HepG2 (cell line): ENCODE measurements around the gene TRMU. TPM values are rescaled to one million over a fixed set of nuclear protein-coding genes. Genes with fewer than 3 reads are reported as not detected.

Experiments used
- ADNP ChIP-seq: sonication (generic); formaldehyde crosslinking; IDR thresholded peaks from 2 replicates; pipeline ENCODE4 v1.4.0; 2020; ENCODE audit warnings: missing genetic modification reagents
- EED ChIP-seq: sonication (generic); formaldehyde crosslinking; IDR thresholded peaks from 2 replicates; pipeline ENCODE4 v1.5.0; 2020; ENCODE audit warnings: mild to moderate bottlenecking, missing genetic modification reagents
- FOXA1 ChIP-seq, 2 experiments: fragments of 450-650 bp in 1 of 2; sonication (generic) in 1 of 2; formaldehyde crosslinking in 1 of 2; IDR thresholded peaks; 2 replicates each; pipeline versions ENCODE4 v1.4.0 to v1.6.1; 2016 to 2020; ENCODE audit warnings: missing genetic modification reagents in 1 of 2
- GABPB1 ChIP-seq: IDR thresholded peaks from 2 replicates; pipeline ENCODE4 v1.6.1; 2016; ENCODE audit warnings: mild to moderate bottlenecking, missing genetic modification reagents, moderate library complexity, missing compliant biosample characterization
- GATAD2A ChIP-seq: IDR thresholded peaks from 2 replicates; pipeline ENCODE4 v1.6.1; 2016
- HNRNPL ChIP-seq: fragments of 200-400 bp; formaldehyde crosslinking; IDR thresholded peaks from 2 replicates; pipeline ENCODE4 v1.6.1; 2017; ENCODE audit warnings: mild to moderate bottlenecking, low read depth, low read length
- HNRNPLL ChIP-seq: fragments of 200-400 bp; formaldehyde crosslinking; IDR thresholded peaks from 2 replicates; pipeline ENCODE4 v1.6.1; 2017; ENCODE audit warnings: mild to moderate bottlenecking, low read depth, low read length; ENCODE audit not compliant: poor library complexity, severe bottlenecking
- KDM6A ChIP-seq: IDR thresholded peaks from 2 replicates; pipeline ENCODE4 v1.6.1; 2016; ENCODE audit warnings: low read depth
- NCOA5 ChIP-seq: sonication (generic); formaldehyde crosslinking; IDR thresholded peaks from 2 replicates; pipeline ENCODE4 v1.4.0; 2020; ENCODE audit warnings: missing genetic modification reagents
- PHF21A ChIP-seq: sonication (generic); formaldehyde crosslinking; IDR thresholded peaks from 2 replicates; pipeline ENCODE4 v1.5.0; 2020; ENCODE audit warnings: mild to moderate bottlenecking, missing genetic modification reagents
- REXO4 ChIP-seq: sonication (generic); formaldehyde crosslinking; IDR thresholded peaks from 2 replicates; pipeline ENCODE4 v1.8.0; 2022; ENCODE audit warnings: missing genetic modification reagents, mild to moderate bottlenecking, borderline replicate concordance
- SMYD3 ChIP-seq: sonication (generic); formaldehyde crosslinking; IDR thresholded peaks from 2 replicates; pipeline ENCODE4 v1.8.1; 2023; ENCODE audit warnings: mild to moderate bottlenecking, missing genetic modification reagents
- ZFP36 ChIP-seq: fragments of 150-350 bp; IDR thresholded peaks from 2 replicates; pipeline ENCODE4 v1.6.1; 2018; ENCODE audit warnings: borderline replicate concordance, low read length, low read depth; ENCODE audit not compliant: partially characterized antibody
- ZNF343 ChIP-seq: sonication (generic); formaldehyde crosslinking; IDR thresholded peaks from 2 replicates; pipeline ENCODE4 v1.4.0; 2020; ENCODE audit warnings: mild to moderate bottlenecking, missing genetic modification reagents
- ZNF652 ChIP-seq: IDR thresholded peaks from 2 replicates; pipeline ENCODE4 v1.6.1; 2016; ENCODE audit warnings: low read depth, borderline replicate concordance
- ZNF660 ChIP-seq: sonication (generic); formaldehyde crosslinking; IDR thresholded peaks from 2 replicates; pipeline ENCODE4 v1.5.1; 2020; ENCODE audit warnings: mild to moderate bottlenecking, low read depth, missing genetic modification reagents, borderline replicate concordance
- ZNF75D ChIP-seq: sonication (generic); formaldehyde crosslinking; IDR thresholded peaks from 2 replicates; pipeline ENCODE4 v1.8.1; 2023; ENCODE audit warnings: missing genetic modification reagents, mild to moderate bottlenecking, borderline replicate concordance
- ZNF878 ChIP-seq: sonication (generic); formaldehyde crosslinking; IDR thresholded peaks from 2 replicates; pipeline ENCODE4 v1.8.1; 2023; ENCODE audit warnings: mild to moderate bottlenecking, missing genetic modification reagents, moderate library complexity
- polyA plus RNA-seq, 8 experiments: library from polyadenylated mRNA; depleted of rRNA in 3 of 8; stranded (reverse) in 7 of 8; unstranded in 1 of 8; fragments of >200 nt; fragmentation: Illumina TruSeq in 4 of 8; extraction: Trizol in 4 of 8; gene quantifications; 2 replicates each; pipeline versions ENCODE4 v1.2.1 to v1.2.3, GENCODE V29; 2011 to 2016; ENCODE audit warnings: low read depth in 4 of 8, missing spikeins in 1 of 8, mixed read lengths in 1 of 8; ENCODE audit not compliant: insufficient read depth in 1 of 8
- total RNA-seq, 5 experiments: library from RNA; depleted of rRNA; stranded (reverse); fragments of >200 nt; fragmentation: Illumina TruSeq; extraction: Trizol; gene quantifications; 2 replicates each; pipeline ENCODE4 v1.2.3, GENCODE V29; 2016; ENCODE audit warnings: low read depth in 1 of 5
- TF ChIP-seq, protein P1 (sequence below): sonication (generic); formaldehyde crosslinking; IDR thresholded peaks from 2 replicates; pipeline ENCODE4 v1.9.0; 2022; ENCODE audit warnings: low read depth, missing genetic modification reagents
- TF ChIP-seq, protein P2 (sequence below): sonication (generic); formaldehyde crosslinking; IDR thresholded peaks from 2 replicates; pipeline ENCODE4 v1.8.1; 2023; ENCODE audit warnings: mild to moderate bottlenecking, missing genetic modification reagents, borderline replicate concordance
- TF ChIP-seq, protein P3 (sequence below): sonication (generic); formaldehyde crosslinking; IDR thresholded peaks from 2 replicates; pipeline ENCODE4 v1.8.1; 2022; ENCODE audit warnings: mild to moderate bottlenecking, missing genetic modification reagents
- TF ChIP-seq, protein P4 (sequence below): sonication (generic); formaldehyde crosslinking; conservative IDR thresholded peaks from 2 replicates; pipeline ENCODE4 v1.8.0; 2022; ENCODE audit warnings: low read depth, missing genetic modification reagents
- TF ChIP-seq, protein P5 (sequence below): sonication (generic); formaldehyde crosslinking; IDR thresholded peaks from 2 replicates; pipeline ENCODE4 v1.9.0; 2021; ENCODE audit warnings: missing genetic modification reagents, borderline replicate concordance

TRMU gene
- total and polyA plus RNA-seq, 2 of the 13 experiments (the other 11 are each of a cell fraction or from before 2014, with no cell fraction given): 31.0 to 50.2 TPM

DNA sequence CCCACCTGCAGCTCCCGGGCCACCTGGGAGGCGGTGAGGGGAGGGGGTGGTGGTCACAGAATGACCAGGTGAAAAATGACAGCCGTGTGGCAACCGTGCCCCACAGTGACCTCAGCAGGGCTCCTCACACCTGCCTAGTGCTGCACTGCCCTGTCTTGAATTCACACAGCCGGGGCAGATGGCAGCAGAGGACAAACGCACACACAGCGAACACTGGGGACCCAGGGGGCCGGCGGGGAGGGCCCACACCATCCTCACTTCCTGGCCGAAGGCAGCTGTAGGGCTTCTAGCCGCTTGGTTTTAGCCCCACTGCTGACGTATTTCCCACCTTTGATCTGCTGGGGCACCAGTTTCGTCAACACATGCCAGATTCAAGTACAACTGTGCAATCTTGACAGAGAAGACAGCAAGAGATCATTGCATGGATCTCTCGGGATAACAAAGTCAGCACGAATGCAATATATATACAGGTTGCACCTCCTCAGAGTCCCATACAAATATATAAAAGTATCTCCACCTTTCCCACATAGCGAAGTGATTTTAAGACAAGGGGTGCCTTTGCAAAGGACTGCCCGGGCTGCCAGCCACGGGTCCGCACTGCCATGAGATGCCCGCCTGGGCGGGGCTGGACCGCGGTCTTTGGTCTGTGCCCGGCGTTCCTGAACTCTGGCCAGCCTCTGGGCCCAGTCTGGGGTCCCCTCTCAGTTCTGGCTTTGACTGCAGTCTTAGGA, 26.9 kb downstream of the TRMU start (continued):
- TF ChIP-seq SMYD3 (0 out of 2 replicates have a peak, but pooled peaks have one; percentile 50), ADNP (CRISPR knock-in tag) (no peak), ZNF660 (CRISPR knock-in tag) (no peak), EED (CRISPR knock-in tag) (no peak), ZFP36 (no peak), ZNF878 (CRISPR knock-in tag) (no peak), GATAD2A (peak; percentile 64; the same call in 1 of the 2 replicates), NCOA5 (CRISPR knock-in tag) (no peak), REXO4 (CRISPR knock-in tag) (no peak), ZNF652 (CRISPR knock-in tag) (no peak), FOXA1 (IDR thresholded peaks at IDR 0.05) (no peak), FOXA1 (CRISPR knock-in tag; IDR thresholded peaks at IDR 0.05) (0 out of 2 replicates have a peak, but pooled peaks have one; percentile 22), HNRNPL (peak; percentile 95), KDM6A (peak; percentile 37; the same call in 1 of the 2 replicates), GABPB1 (CRISPR knock-in tag) (peak; percentile 67), PHF21A (peak; percentile 80), ZNF75D (CRISPR knock-in tag) (no peak), HNRNPLL (peak; percentile 12), ZNF343 (no peak)
- TF ChIP-seq, protein P1, sequence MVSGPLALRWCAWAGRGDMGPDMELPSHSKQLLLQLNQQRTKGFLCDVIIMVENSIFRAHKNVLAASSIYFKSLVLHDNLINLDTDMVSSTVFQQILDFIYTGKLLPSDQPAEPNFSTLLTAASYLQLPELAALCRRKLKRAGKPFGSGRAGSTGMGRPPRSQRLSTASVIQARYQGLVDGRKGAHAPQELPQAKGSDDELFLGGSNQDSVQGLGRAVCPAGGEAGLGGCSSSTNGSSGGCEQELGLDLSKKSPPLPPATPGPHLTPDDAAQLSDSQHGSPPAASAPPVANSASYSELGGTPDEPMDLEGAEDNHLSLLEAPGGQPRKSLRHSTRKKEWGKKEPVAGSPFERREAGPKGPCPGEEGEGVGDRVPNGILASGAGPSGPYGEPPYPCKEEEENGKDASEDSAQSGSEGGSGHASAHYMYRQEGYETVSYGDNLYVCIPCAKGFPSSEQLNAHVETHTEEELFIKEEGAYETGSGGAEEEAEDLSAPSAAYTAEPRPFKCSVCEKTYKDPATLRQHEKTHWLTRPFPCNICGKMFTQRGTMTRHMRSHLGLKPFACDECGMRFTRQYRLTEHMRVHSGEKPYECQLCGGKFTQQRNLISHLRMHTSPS (CRISPR knock-in tag): peak; percentile 74
- TF ChIP-seq, protein P2, sequence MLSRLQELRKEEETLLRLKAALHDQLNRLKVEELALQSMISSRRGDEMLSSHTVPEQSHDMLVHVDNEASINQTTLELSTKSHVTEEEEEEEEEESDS: no peak
- TF ChIP-seq, protein P3, sequence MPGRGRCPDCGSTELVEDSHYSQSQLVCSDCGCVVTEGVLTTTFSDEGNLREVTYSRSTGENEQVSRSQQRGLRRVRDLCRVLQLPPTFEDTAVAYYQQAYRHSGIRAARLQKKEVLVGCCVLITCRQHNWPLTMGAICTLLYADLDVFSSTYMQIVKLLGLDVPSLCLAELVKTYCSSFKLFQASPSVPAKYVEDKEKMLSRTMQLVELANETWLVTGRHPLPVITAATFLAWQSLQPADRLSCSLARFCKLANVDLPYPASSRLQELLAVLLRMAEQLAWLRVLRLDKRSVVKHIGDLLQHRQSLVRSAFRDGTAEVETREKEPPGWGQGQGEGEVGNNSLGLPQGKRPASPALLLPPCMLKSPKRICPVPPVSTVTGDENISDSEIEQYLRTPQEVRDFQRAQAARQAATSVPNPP (CRISPR knock-in tag): no peak
- TF ChIP-seq, protein P4, sequence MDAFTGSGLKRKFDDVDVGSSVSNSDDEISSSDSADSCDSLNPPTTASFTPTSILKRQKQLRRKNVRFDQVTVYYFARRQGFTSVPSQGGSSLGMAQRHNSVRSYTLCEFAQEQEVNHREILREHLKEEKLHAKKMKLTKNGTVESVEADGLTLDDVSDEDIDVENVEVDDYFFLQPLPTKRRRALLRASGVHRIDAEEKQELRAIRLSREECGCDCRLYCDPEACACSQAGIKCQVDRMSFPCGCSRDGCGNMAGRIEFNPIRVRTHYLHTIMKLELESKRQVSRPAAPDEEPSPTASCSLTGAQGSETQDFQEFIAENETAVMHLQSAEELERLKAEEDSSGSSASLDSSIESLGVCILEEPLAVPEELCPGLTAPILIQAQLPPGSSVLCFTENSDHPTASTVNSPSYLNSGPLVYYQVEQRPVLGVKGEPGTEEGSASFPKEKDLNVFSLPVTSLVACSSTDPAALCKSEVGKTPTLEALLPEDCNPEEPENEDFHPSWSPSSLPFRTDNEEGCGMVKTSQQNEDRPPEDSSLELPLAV (CRISPR knock-in tag): no peak
- TF ChIP-seq, protein P5, sequence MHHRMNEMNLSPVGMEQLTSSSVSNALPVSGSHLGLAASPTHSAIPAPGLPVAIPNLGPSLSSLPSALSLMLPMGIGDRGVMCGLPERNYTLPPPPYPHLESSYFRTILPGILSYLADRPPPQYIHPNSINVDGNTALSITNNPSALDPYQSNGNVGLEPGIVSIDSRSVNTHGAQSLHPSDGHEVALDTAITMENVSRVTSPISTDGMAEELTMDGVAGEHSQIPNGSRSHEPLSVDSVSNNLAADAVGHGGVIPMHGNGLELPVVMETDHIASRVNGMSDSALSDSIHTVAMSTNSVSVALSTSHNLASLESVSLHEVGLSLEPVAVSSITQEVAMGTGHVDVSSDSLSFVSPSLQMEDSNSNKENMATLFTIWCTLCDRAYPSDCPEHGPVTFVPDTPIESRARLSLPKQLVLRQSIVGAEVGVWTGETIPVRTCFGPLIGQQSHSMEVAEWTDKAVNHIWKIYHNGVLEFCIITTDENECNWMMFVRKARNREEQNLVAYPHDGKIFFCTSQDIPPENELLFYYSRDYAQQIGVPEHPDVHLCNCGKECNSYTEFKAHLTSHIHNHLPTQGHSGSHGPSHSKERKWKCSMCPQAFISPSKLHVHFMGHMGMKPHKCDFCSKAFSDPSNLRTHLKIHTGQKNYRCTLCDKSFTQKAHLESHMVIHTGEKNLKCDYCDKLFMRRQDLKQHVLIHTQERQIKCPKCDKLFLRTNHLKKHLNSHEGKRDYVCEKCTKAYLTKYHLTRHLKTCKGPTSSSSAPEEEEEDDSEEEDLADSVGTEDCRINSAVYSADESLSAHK (CRISPR knock-in tag): no peak
